ENCODE results near the gene MTRF1. TPM values are rescaled to one million over a fixed set of nuclear protein-coding genes. Genes with fewer than 3 reads are reported as not detected.

The MTRF1 gene
- total and polyA plus RNA-seq, 2 of the 8 experiments (the other 6 are each of a cell fraction or from before 2014, with no cell fraction given) = 8.0 to 19.2 TPM

GRCh38 chr13:41186481-41186880 is 76.9 kb downstream of the MTRF1 start:
- Histone ChIP-seq H2BK20ac (ENCODE audit: low read length) (no peak overlapping the region), H3K36me3 (ENCODE audit: control insufficient read depth in 2 of 4, insufficient read depth in 4 of 4, low read length in 3 of 4) (no peaks in the 10 kb centered on the region), H2BK12ac (ENCODE audit: low read depth, low read length) (no peak overlapping the region), H2BK120ac (replicated peaks; ENCODE audit: low read depth, low read length) (no peak overlapping the region), H3K79me2 (ENCODE audit: control insufficient read depth in 1 of 2, insufficient read depth in 2 of 2, low read length in 2 of 2) (no peaks in the 10 kb centered on the region), H3K56ac (replicated peaks; ENCODE audit: insufficient read length, low read depth, low read length) (no peak overlapping the region), H4K8ac (ENCODE audit: extremely low read depth, insufficient read depth, low read length) (no peak overlapping the region), H4K91ac (replicated peaks; ENCODE audit: insufficient read length, low read length) (no peak overlapping the region), H3K4me2 (ENCODE audit: insufficient read depth in 1 of 2, low read depth in 2 of 2, low read length in 2 of 2) (no peak overlapping the region), H4K20me1 (replicated peaks in 1 of 2; ENCODE audit: control insufficient read depth in 1 of 2, insufficient read depth in 2 of 2, low read length in 2 of 2) (no peaks in the 10 kb centered on the region), H2BK15ac (ENCODE audit: low read length) (no peak overlapping the region), H3K23ac (ENCODE audit: insufficient read length) (no peak overlapping the region), H3K4me1 (replicated peaks in 1 of 4; ENCODE audit: control insufficient read depth in 3 of 4, insufficient read depth in 4 of 4, low read length in 3 of 4) (no peaks in the 10 kb centered on the region), H4K5ac (ENCODE audit: insufficient read length, low read depth, low read length) (no peak overlapping the region), H3K27ac (ENCODE audit: low read depth, low read length) (no peak overlapping the region), H3K23me2 (ENCODE audit: low read depth, low read length) (no peaks in the 10 kb centered on the region), H2AK5ac (ENCODE audit: low read depth, low read length) (no peak overlapping the region), H3K14ac (ENCODE audit: insufficient read length) (no peak overlapping the region), H2BK5ac (ENCODE audit: low read depth, low read length) (no peak overlapping the region), H3K18ac (ENCODE audit: extremely low read depth, low read length) (no peak overlapping the region), H3K79me1 (ENCODE audit: low read depth, low read length) (no peaks in the 10 kb centered on the region), H3K4ac (replicated peaks; ENCODE audit: insufficient read length, low read depth, low read length) (no peak overlapping the region), H3K9ac (replicated peaks in 1 of 4; ENCODE audit: extremely low read depth in 1 of 4, low read depth in 3 of 4, low read length in 3 of 4) (no peak overlapping the region), H3K27me3 (replicated peaks in 1 of 4; ENCODE audit: control insufficient read depth in 3 of 4, extremely low read depth in 1 of 4, insufficient read depth in 3 of 4, low read length in 3 of 4) (no peaks in the 10 kb centered on the region), H3K9me3 (ENCODE audit: insufficient read depth in 2 of 2, low read depth in 1 of 2, low read length in 1 of 2) (no peaks in the 10 kb centered on the region), H3K4me3 (ENCODE audit: extremely low read depth in 1 of 4, insufficient read depth in 2 of 4, low read depth in 3 of 4, low read length in 4 of 4) (no peak overlapping the region), H2AFZ (ENCODE audit: low read length) (no peak overlapping the region)
- FAIRE-seq (no peak), DNase-seq (ENCODE audit: low read depth in 1 of 2, low spot score in 2 of 2) (no peak)
- CTCF ChIA-PET (ENCODE audit: partially characterized antibody) = interaction anchor here (0.6 kb wide), 1 partner anchor 36 kb away, joined by 3 read pairs; no protein-coding TSS in a partner anchor
- 89% methylated on average over 3 of the region's 3 CpGs; no CpG with 5 or more reads in 1 of the 2 experiments for WGBS, 2 experiments (ENCODE audit: extremely low coverage in 1 of 2, insufficient coverage in 1 of 2, insufficient read length in 1 of 2, insufficient replicate concordance in 2 of 2, low coverage in 1 of 2, low lambda C conversion rate in 2 of 2, missing lambda C conversion rate in 1 of 2)
- POLR2A ChIA-PET (ENCODE audit: partially characterized antibody) = interaction anchor here (1.0 kb wide), 1 partner anchor 25 kb away, joined by 3 read pairs; no protein-coding TSS in a partner anchor
- TF ChIP-seq CHD1 (IDR thresholded peaks at IDR 0.05; ENCODE audit: low read depth, low read length) (no peak), SIX5 (IDR thresholded peaks at IDR 0.05; ENCODE audit: low read depth, low read length) (no peak), RNF2 (IDR thresholded peaks at IDR 0.05; ENCODE audit: borderline replicate concordance, low read depth, low read length, missing control alignments, poor library complexity, severe bottlenecking) (no peak), JUN (IDR thresholded peaks at IDR 0.05; ENCODE audit: low read depth, low read length) (no peak), BCL11A (IDR thresholded peaks at IDR 0.05; ENCODE audit: low read depth in 2 of 2, low read length in 2 of 2) (no peak), E2F6 (IDR thresholded peaks at IDR 0.05) (no peak), BRCA1 (IDR thresholded peaks at IDR 0.05; ENCODE audit: low read depth, low read length) (no peak), POU5F1 (IDR thresholded peaks at IDR 0.05; ENCODE audit: low read depth, low read length) (no peak), CEBPB (IDR thresholded peaks at IDR 0.05; ENCODE audit: low read depth, low read length) (no peak), SAP30 (IDR thresholded peaks at IDR 0.05; ENCODE audit: insufficient read depth, insufficient replicate concordance, low read length) (no peak)
- TF ChIP-seq, protein P1, sequence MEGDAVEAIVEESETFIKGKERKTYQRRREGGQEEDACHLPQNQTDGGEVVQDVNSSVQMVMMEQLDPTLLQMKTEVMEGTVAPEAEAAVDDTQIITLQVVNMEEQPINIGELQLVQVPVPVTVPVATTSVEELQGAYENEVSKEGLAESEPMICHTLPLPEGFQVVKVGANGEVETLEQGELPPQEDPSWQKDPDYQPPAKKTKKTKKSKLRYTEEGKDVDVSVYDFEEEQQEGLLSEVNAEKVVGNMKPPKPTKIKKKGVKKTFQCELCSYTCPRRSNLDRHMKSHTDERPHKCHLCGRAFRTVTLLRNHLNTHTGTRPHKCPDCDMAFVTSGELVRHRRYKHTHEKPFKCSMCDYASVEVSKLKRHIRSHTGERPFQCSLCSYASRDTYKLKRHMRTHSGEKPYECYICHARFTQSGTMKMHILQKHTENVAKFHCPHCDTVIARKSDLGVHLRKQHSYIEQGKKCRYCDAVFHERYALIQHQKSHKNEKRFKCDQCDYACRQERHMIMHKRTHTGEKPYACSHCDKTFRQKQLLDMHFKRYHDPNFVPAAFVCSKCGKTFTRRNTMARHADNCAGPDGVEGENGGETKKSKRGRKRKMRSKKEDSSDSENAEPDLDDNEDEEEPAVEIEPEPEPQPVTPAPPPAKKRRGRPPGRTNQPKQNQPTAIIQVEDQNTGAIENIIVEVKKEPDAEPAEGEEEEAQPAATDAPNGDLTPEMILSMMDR (IDR thresholded peaks at IDR 0.05; ENCODE audit: control extremely low read depth in 1 of 3, insufficient read depth in 1 of 3, low read depth in 1 of 3, low read length in 3 of 3) = no peak

Measured in H1 (cell line).